GM12878 (cell line): Measurements from ENCODE around the gene MAGEB17. TPM values are rescaled to one million over a fixed set of nuclear protein-coding genes. Genes with fewer than 3 reads are reported as not detected.

Experiments
- ATAC-seq: fragments of 200-7000 bp; cut with Tn5 transposase; 3 replicates; pipeline ENCODE4 v1.9.1; 2020; ENCODE audit warnings: mild to moderate bottlenecking, moderate library complexity
- BruUV-seq: library from RNA; stranded (reverse); fragments of 400-500 nt; replicated peaks from 2 replicates; lab custom pipeline; 2021; lab: Mats Ljungman, UMichigan
- CTCF ChIA-PET: fragments of 300-600 bp; sonication (Branson Sonifier 250); formaldehyde crosslinking; extraction: SDS; loops from one replicate; lab custom pipeline; 2021; ENCODE audit warnings: inconsistent platforms; lab: Yijun Ruan, JAX
- POLR2A ChIA-PET: fragments of 350-600 bp; formaldehyde crosslinking; extraction: SDS; loops from one replicate; lab custom pipeline; 2021; ENCODE audit warnings: inconsistent platforms; lab: Charles Lee
- RAD21 ChIA-PET: fragments of 300-600 bp; sonication (Branson Sonifier 250); formaldehyde crosslinking; loops from one replicate; lab custom pipeline; 2023; ENCODE audit warnings: antibody characterized with exemption; ENCODE audit not compliant: unreplicated experiment; lab: Charles Lee
- SMC1A ChIA-PET: fragments of 300-600 bp; sonication (Branson Sonifier 250); formaldehyde crosslinking; loops from one replicate; lab custom pipeline; 2023; ENCODE audit not compliant: unreplicated experiment, uncharacterized antibody; lab: Charles Lee
- DNase-seq: peaks from one replicate; pipeline ENCODE4 v3.0.0-alpha.2; 2011; ENCODE audit warnings: low read depth, low spot score
- FAIRE-seq: peaks from 3 replicates; lab custom pipeline; 2011; peaks lifted over from hg19 to GRCh38; lab: Jason Lieb, UNC
- H2AFZ ChIP-seq: 2 replicates; pipeline ENCODE4 v1.6.0; 2011; ENCODE audit warnings: low read depth, low read length, control low read depth; ENCODE audit not compliant: control insufficient read depth
- H3K27ac ChIP-seq: 2 replicates; pipeline ENCODE4 v1.5.1; 2011; ENCODE audit warnings: control low read depth; ENCODE audit not compliant: control insufficient read depth, insufficient read depth
- H3K27me3 ChIP-seq, 2 experiments: replicated peaks in 1 of 2; 2 replicates each; pipeline versions ENCODE4 v1.6.0 to v1.6.1; 2011; ENCODE audit warnings: low read length in 1 of 2; ENCODE audit not compliant: control insufficient read depth in 2 of 2, insufficient read depth in 2 of 2
- H3K36me3 ChIP-seq, 2 experiments: 2 replicates each; pipeline ENCODE4 v1.5.1; 2011; ENCODE audit warnings: low read length in 1 of 2; ENCODE audit not compliant: control insufficient read depth in 2 of 2, insufficient read depth in 2 of 2
- H3K4me1 ChIP-seq: 2 replicates; pipeline ENCODE4 v1.6.1; 2011; ENCODE audit warnings: mild to moderate bottlenecking, low read length, moderate library complexity, mixed read lengths; ENCODE audit not compliant: control insufficient read depth, insufficient read depth
- H3K4me2 ChIP-seq: 2 replicates; pipeline ENCODE4 v1.6.0; 2011; ENCODE audit warnings: control low read depth; ENCODE audit not compliant: control insufficient read depth, insufficient read depth
- H3K4me3 ChIP-seq: fragments of 200-600 bp; sonication (generic); 2 replicates; pipeline ENCODE4 v1.5.1; 2016
- H3K79me2 ChIP-seq: 2 replicates; pipeline ENCODE4 v1.6.0; 2011; ENCODE audit warnings: low read length; ENCODE audit not compliant: control insufficient read depth, insufficient read depth
- H3K9ac ChIP-seq: 2 replicates; pipeline ENCODE4 v1.8.0; 2011; ENCODE audit warnings: low read length, control low read depth, mixed read lengths; ENCODE audit not compliant: control insufficient read depth, insufficient read depth
- H3K9me3 ChIP-seq: replicated peaks from 3 replicates; pipeline ENCODE4 v1.5.1; 2011; ENCODE audit warnings: mild to moderate bottlenecking, low read length; ENCODE audit not compliant: control insufficient read depth, insufficient read depth
- H4K20me1 ChIP-seq: 2 replicates; pipeline ENCODE4 v1.6.0; 2011; ENCODE audit not compliant: control insufficient read depth, insufficient read depth
- BCLAF1 ChIP-seq: fragments of 450-650 bp; IDR thresholded peaks from 2 replicates; pipeline ENCODE4 v1.6.1; 2017; ENCODE audit warnings: antibody characterized with exemption, mild to moderate bottlenecking, moderate library complexity
- CBX5 ChIP-seq: sonication (generic); IDR thresholded peaks from 2 replicates; pipeline ENCODE4 v1.6.1; 2016; ENCODE audit warnings: low read depth, moderate library complexity, mild to moderate bottlenecking, inconsistent platforms
- EED ChIP-seq: sonication (generic); IDR thresholded peaks from 2 replicates; pipeline ENCODE4 v1.6.1; 2016; ENCODE audit warnings: antibody characterized with exemption, low read depth
- EGR1 ChIP-seq, 2 experiments: IDR thresholded peaks; 1 replicate in 1 of 2; 2 replicates in 1 of 2; pipeline ENCODE4 v1.6.1; 2011 to 2012; ENCODE audit warnings: low read depth in 2 of 2, low read length in 2 of 2, borderline replicate concordance in 1 of 2, mild to moderate bottlenecking in 1 of 2, moderate library complexity in 1 of 2
- HDAC6 ChIP-seq: fragments of 200-600 bp; sonication (generic); IDR thresholded peaks from one replicate; pipeline ENCODE4 v1.8.0; 2017; ENCODE audit warnings: antibody characterized with exemption; ENCODE audit not compliant: unreplicated experiment
- HDGF ChIP-seq: fragments of 450-650 bp; IDR thresholded peaks from 2 replicates; pipeline ENCODE4 v1.6.1; 2016; ENCODE audit warnings: antibody characterized with exemption
- PBX3 ChIP-seq: IDR thresholded peaks from 2 replicates; pipeline ENCODE4 v1.6.1; 2011; ENCODE audit warnings: mild to moderate bottlenecking, low read depth, low read length, moderate library complexity; ENCODE audit not compliant: insufficient replicate concordance
- RAD51 ChIP-seq: fragments of 450-650 bp; IDR thresholded peaks from 2 replicates; pipeline ENCODE4 v1.6.1; 2016; ENCODE audit warnings: moderate library complexity, mild to moderate bottlenecking, inconsistent platforms
- SMAD1 ChIP-seq: fragments of 450-650 bp; IDR thresholded peaks from 2 replicates; pipeline ENCODE4 v1.6.1; 2018; ENCODE audit warnings: mild to moderate bottlenecking, low read depth; ENCODE audit not compliant: partially characterized antibody
- SREBF1 ChIP-seq: IDR thresholded peaks from 2 replicates; pipeline ENCODE4 v1.6.1; 2012; ENCODE audit warnings: mild to moderate bottlenecking, low read length
- WGBS: methylation state at CpG from one replicate; pipeline ENCODE4 v1.1.6; 2016; ENCODE audit warnings: low lambda C conversion rate; ENCODE audit not compliant: insufficient replicate concordance, insufficient coverage; ENCODE audit errors: missing lambda C conversion rate; 5-methylcytosine and 5-hydroxymethylcytosine counted together
- in situ Hi-C: fragments of 300-500 bp; cut with MboI; formaldehyde crosslinking; loops from 9 replicates; pipeline ENCODE4 v1.14.3; 2018; ENCODE audit warnings: mixed read lengths
- intact Hi-C: fragments of 100-400 bp; cut with micrococcal nuclease; formaldehyde crosslinking; loops from one replicate; pipeline ENCODE4 v1.14.2; 2022; ENCODE audit not compliant: unreplicated experiment
- polyA plus RNA-seq, 11 experiments: library from polyadenylated mRNA; depleted of rRNA in 4 of 11; unstranded in 6 of 11; stranded (reverse) in 5 of 11; fragments of >200 nt; fragmentation: Nextera tagmentation in 4 of 11; fragmentation: Illumina TruSeq in 1 of 11; extraction: Ambion mirVana in 4 of 11; extraction: Trizol in 1 of 11; gene quantifications; 1 replicate in 1 of 11; 2 replicates in 10 of 11; pipeline versions ENCODE4 v1.2.1 to v1.2.3, GENCODE V29; 2011 to 2016; ENCODE audit warnings: inconsistent platforms in 2 of 11, missing spikeins in 2 of 11, low read depth in 1 of 11
- total RNA-seq, 4 experiments: library from RNA; depleted of rRNA in 3 of 4; stranded (reverse); fragments of >200 nt in 3 of 4; fragmentation: Illumina TruSeq in 1 of 4; extraction: Trizol in 1 of 4; gene quantifications; 2 replicates each; pipeline versions ENCODE4 v1.2.1 to v1.2.3, GENCODE V29; 2013 to 2021

Gene MAGEB17
- total and polyA plus RNA-seq, 10 of the 15 experiments (the other 5 are each of a cell fraction or from before 2014, with no cell fraction given) = 0.05 to 0.21 TPM; not detected in 8

GRCh38 chrX:16202943-16203342, 35.7 kb downstream of the MAGEB17 start:
- in situ Hi-C loops = no loop called here
- ChIA-PET SMC1A (no interaction called here), CTCF (no interaction called here), RAD21 (no interaction called here), POLR2A (no interaction called here)
- TF ChIP-seq CBX5 (no peak), RAD51 (no peak), BCLAF1 (no peak), EED (no peak), SREBF1 (no peak), PBX3 (no peak), HDGF (no peak), HDAC6 (no peak), EGR1 (IDR thresholded peaks at IDR 0.05; ENCODE audit: borderline replicate concordance in 1 of 2, low read depth in 2 of 2, low read length in 2 of 2) (no peak), SMAD1 (no peak)
- Histone ChIP-seq H3K4me1 (no peaks in the 10 kb centered on the region), H3K27ac (no peak overlapping the region), H2AFZ (no peak overlapping the region), H3K4me2 (no peak overlapping the region), H3K27me3 (no peaks in the 10 kb centered on the region; a peak in 1 of 4 replicates), H3K9ac (no peak overlapping the region), H3K9me3 (no peaks in the 10 kb centered on the region), H4K20me1 (no peaks in the 10 kb centered on the region), H3K4me3 (no peak overlapping the region), H3K79me2 (no peaks in the 10 kb centered on the region), H3K36me3 (no peaks in the 10 kb centered on the region)
- intact Hi-C loops = no loop called here
- DNase-seq (no peak), ATAC-seq (no peak), FAIRE-seq (no peak)
- 72% methylated on average over 4 of the region's 4 CpGs for WGBS
- no TSS peak for BruUV-seq
